Measurements from ENCODE around the gene KIDINS220. TPM values are rescaled to one million over a fixed set of nuclear protein-coding genes. Genes with fewer than 3 reads are reported as not detected.
"Not testable (repeated sequence)": the region's sequence is repeated elsewhere in the genome, so short reads cannot be mapped to it uniquely, and the experiment has no call there.

KIDINS220 gene
- total RNA-seq, 1 donor from 2014 or later: 48.4 TPM

GRCh38 chr2:8779795-8780671 lies 57.4 kb downstream of the KIDINS220 start:
- ATAC-seq (ENCODE audit: poor library complexity) (no peak), DNase-seq (no peak)
- intact Hi-C loops (cut with DNase I): no loop called here

GRCh38 chr2:8774371-8774770 lies 63.0 kb downstream of the KIDINS220 start:
- intact Hi-C loops (cut with DNase I): no loop called here
- no peak for ATAC-seq (ENCODE audit: poor library complexity)
- no peak for DNase-seq

GRCh38 chr2:8767324-8767723 lies 70.1 kb downstream of the KIDINS220 start:
- no peak for ATAC-seq (ENCODE audit: poor library complexity)
- no peak for DNase-seq
- intact Hi-C loops (cut with DNase I): no loop called here

GRCh38 chr2:8761529-8762164 lies 75.8 kb downstream of the KIDINS220 start:
- DNase-seq (no peak), ATAC-seq (ENCODE audit: poor library complexity) (no peak)
- intact Hi-C loops (cut with DNase I): no loop called here

GRCh38 chr2:8756716-8757115 lies 80.7 kb downstream of the KIDINS220 start:
- no peak for ATAC-seq (ENCODE audit: poor library complexity)
- no peak for DNase-seq
- intact Hi-C loops (cut with DNase I): no loop called here

DNA sequence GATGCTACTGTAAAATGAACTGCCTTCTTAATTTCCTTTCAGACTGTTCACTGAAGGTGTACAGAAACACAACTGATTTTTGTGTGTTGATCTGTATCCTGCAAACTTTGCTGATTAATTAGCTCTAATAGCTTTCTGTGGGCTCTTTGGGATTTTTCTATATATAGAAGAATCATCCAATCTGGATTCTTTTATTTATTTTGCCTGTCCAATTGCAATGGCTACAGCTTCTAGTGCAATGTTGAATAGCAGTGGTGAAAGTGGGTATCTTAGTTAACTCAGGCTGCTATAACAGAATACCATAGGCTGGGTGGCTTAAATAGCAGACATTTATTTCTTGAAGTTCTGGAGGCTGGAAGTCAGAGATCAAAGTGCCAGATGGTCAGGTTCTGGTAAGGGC lies 81.2 kb downstream of the KIDINS220 start:
- DNase-seq (no peak), ATAC-seq (ENCODE audit: poor library complexity) (no peak)
- intact Hi-C loops (cut with DNase I): no loop called here

DNA sequence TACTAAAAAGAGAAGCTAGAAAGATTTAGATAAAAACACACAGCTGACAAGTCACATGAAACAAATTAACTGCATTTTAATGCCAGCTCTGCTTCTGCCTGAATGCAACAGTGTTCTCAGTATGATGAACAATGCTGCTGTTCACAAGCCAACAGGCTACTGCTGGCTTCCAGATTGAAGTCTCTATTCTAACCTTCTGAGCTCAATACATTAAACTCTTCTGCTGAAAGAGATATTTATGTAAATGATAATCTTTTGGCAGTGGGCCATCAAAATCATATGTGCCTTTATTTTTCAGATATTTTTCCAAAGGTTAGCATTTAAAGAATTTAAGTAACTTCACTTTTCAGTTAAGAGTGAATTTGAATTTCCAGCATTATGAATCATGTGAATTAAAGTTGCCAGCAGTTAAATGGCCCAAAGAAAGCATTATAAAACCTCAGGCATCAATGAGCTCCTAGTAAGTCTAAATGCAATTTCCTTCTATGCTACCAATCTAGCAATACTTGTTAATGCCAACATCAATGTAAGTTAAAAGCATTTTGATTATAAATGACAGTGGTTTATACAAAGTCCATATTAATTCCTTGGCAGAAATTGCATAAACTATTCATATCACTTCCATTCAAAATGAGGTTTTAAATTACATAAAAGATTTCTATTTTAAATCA lies 83.2 kb downstream of the KIDINS220 start:
- no peak for DNase-seq
- intact Hi-C loops (cut with DNase I): no loop called here

GRCh38 chr2:8753609-8754008 lies 83.8 kb downstream of the KIDINS220 start:
- DNase-seq (no peak), ATAC-seq (ENCODE audit: poor library complexity) (peak; percentile 29)
- intact Hi-C loops (cut with DNase I): no loop called here

More for the DNA sequence above, 83.2 kb downstream of the KIDINS220 start:
- peak; percentile 75 for ATAC-seq (ENCODE audit: poor library complexity)

GRCh38 chr2:8752385-8752784 lies 85.0 kb downstream of the KIDINS220 start:
- intact Hi-C loops (cut with DNase I): no loop called here
- ATAC-seq (ENCODE audit: poor library complexity) (no peak), DNase-seq (no peak)

DNA sequence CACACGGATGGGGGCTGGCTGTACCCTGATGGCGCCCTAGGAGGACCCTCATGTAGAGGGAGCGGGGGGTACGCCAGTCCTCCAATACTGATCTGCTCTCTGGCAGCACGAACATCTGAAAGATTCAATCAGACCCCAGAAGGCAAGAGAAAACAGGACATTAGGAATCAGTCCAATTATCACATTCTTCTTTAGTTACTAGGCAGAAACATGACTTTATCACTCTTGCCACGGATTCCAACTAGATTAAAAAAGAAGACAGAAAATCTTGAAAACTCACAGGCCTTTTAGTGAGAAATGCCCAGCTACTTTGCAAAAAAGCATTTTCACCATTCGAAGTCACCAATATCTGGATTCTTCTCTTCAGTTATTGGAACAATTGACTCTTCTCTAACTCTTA lies 87.2 kb downstream of the KIDINS220 start:
- DNase-seq (no peak), ATAC-seq (ENCODE audit: poor library complexity) (no peak)
- intact Hi-C loops (cut with DNase I): no loop called here

- ATAC-seq (ENCODE audit: poor library complexity): no peak
- DNase-seq: no peak
- intact Hi-C loops (cut with DNase I): no loop called here
These were observed 94.2 kb downstream of the KIDINS220 start for GRCh38 chr2:8743261-8743660.

DNA sequence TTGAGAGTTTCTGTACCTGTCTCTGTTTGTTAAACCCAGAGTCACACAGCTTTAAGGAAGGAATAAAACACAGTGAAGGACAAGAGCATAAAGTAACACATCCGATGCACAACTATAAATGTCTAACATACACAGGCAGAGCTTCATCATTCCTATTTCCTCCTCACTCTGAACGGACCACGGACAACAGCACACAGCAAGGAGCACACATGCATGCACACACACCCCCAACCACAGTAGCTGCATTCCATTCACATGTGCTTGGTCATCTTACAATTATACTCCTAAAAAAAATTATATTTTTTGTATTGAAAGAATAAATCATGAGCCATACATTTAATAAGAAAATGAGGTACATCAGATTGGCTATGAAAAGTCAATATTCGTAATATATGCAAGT lies 97.3 kb downstream of the KIDINS220 start:
- ATAC-seq (ENCODE audit: poor library complexity) (no peak), DNase-seq (no peak)
- intact Hi-C loops (cut with DNase I): no loop called here

DNA sequence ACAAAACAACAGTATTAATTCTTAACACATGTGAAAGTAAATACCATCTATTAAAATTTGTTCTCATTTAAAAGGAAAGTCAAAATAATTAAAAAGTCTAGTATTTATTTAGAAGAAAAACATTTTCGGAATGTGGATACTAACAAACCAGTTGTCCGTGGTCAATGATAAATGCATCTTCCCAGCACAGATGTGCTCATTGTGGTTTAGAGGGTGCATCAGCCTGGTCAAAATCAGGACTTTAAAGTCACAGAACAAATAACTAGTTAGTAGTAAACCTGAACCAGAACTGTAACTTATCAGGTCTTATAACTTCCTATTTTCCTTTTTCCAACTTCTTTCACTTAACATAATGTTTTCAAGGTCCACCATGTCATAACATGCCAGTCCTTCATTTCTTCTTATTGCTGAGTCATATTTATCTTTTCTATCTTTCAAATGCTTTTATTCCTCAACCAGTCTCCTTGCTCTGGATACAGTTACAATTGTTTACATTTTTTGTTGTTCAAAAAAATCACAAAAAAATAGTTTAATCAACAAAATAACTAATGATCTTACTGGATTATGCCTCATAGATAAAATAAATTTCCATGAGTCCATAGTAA lies 99.7 kb downstream of the KIDINS220 start:
- intact Hi-C loops (cut with DNase I): no loop called here
- ATAC-seq (ENCODE audit: poor library complexity) (no peak), DNase-seq (no peak)

- intact Hi-C loops (cut with DNase I): no loop called here
- ATAC-seq (ENCODE audit: poor library complexity) (no peak), DNase-seq (no peak)
These were observed 104.8 kb downstream of the KIDINS220 start for GRCh38 chr2:8732601-8733000.

GRCh38 chr2:8729939-8730338 lies 107.5 kb downstream of the KIDINS220 start:
- intact Hi-C loops (cut with DNase I): no loop called here
- ATAC-seq (ENCODE audit: poor library complexity) (peak; percentile 98), DNase-seq (peak; percentile 62)

- intact Hi-C loops (cut with DNase I); ATAC-seq (ENCODE audit: poor library complexity): not testable (repeated sequence)
These were observed 108.3 kb downstream of the KIDINS220 start for GRCh38 chr2:8729101-8729500.

GRCh38 chr2:8728305-8729015 lies 109.0 kb downstream of the KIDINS220 start:
- DNase-seq (no peak), ATAC-seq (ENCODE audit: poor library complexity) (no peak)
- intact Hi-C loops (cut with DNase I): no loop called here

More at GRCh38 chr2:8729101-8729500, 108.3 kb downstream of the KIDINS220 start:
- not testable (repeated sequence) for DNase-seq

GRCh38 chr2:8725838-8726237 lies 111.6 kb downstream of the KIDINS220 start:
- ATAC-seq (ENCODE audit: poor library complexity) (no peak), DNase-seq (no peak)
- intact Hi-C loops (cut with DNase I): no loop called here

GRCh38 chr2:8722986-8723385 lies 114.4 kb downstream of the KIDINS220 start:
- DNase-seq: no peak
- intact Hi-C loops (cut with DNase I): no loop called here
- ATAC-seq (ENCODE audit: poor library complexity): no peak
